H1 (cell line): ENCODE results near the gene YLPM1. TPM values are rescaled to one million over a fixed set of nuclear protein-coding genes. Genes with fewer than 3 reads are reported as not detected.

ENCODE experiments used
- CTCF ChIA-PET: fragments of 300-600 bp; sonication (Branson Sonifier 250); formaldehyde crosslinking; loops from one replicate; lab custom pipeline; 2021; ENCODE audit not compliant: partially characterized antibody; lab: Charles Lee
- POLR2A ChIA-PET: fragments of 300-600 bp; sonication (Branson Sonifier 250); formaldehyde crosslinking; loops from one replicate; lab custom pipeline; 2021; ENCODE audit warnings: inconsistent platforms; ENCODE audit not compliant: partially characterized antibody; lab: Charles Lee
- DNase-seq, 2 experiments: peaks; one replicate each; pipeline versions ENCODE4 v3.0.0 to v3.0.0-alpha.2; 2010 to 2022; ENCODE audit warnings: low spot score in 2 of 2, low read depth in 1 of 2, mixed read lengths in 1 of 2
- FAIRE-seq: peaks from 2 replicates; lab custom pipeline; 2011; peaks lifted over from hg19 to GRCh38; lab: Jason Lieb, UNC
- H2AFZ ChIP-seq: 2 replicates; pipeline ENCODE4 v1.8.1; 2012; ENCODE audit warnings: low read length, inconsistent platforms
- H2AK5ac ChIP-seq: 2 replicates; pipeline ENCODE4 v1.6.1; 2013; ENCODE audit warnings: low read depth, low read length
- H2BK120ac ChIP-seq: replicated peaks from 2 replicates; pipeline ENCODE3; 2013; ENCODE audit warnings: low read depth, low read length, inconsistent platforms
- H2BK12ac ChIP-seq: 2 replicates; pipeline ENCODE4 v1.6.1; 2013; ENCODE audit warnings: low read depth, low read length
- H2BK15ac ChIP-seq: 2 replicates; pipeline ENCODE4 v1.6.1; 2013; ENCODE audit warnings: low read length
- H2BK20ac ChIP-seq: 2 replicates; pipeline ENCODE4 v1.6.1; 2013; ENCODE audit warnings: low read length
- H2BK5ac ChIP-seq: 2 replicates; pipeline ENCODE4 v1.6.1; 2013; ENCODE audit warnings: low read depth, low read length
- H3K14ac ChIP-seq: 2 replicates; pipeline ENCODE4 v1.6.1; 2013; ENCODE audit warnings: inconsistent platforms; ENCODE audit not compliant: insufficient read length
- H3K18ac ChIP-seq: 2 replicates; pipeline ENCODE4 v1.6.1; 2013; ENCODE audit warnings: low read length; ENCODE audit errors: extremely low read depth
- H3K23ac ChIP-seq: 2 replicates; pipeline ENCODE4 v1.6.1; 2013; ENCODE audit warnings: inconsistent platforms; ENCODE audit not compliant: insufficient read length
- H3K23me2 ChIP-seq: 2 replicates; pipeline ENCODE4 v1.6.1; 2013; ENCODE audit warnings: low read depth, low read length
- H3K27ac ChIP-seq: 2 replicates; pipeline ENCODE4 v1.6.1; 2011; ENCODE audit warnings: low read depth, low read length, inconsistent platforms
- H3K27me3 ChIP-seq, 4 experiments: replicated peaks in 1 of 4; 1 replicate in 1 of 4; 2 replicates in 3 of 4; pipeline versions ENCODE4 v1.6.1 to v1.8.1; 2011 to 2013; ENCODE audit warnings: low read length in 3 of 4, mild to moderate bottlenecking in 3 of 4, inconsistent platforms in 2 of 4, mixed read lengths in 2 of 4, moderate library complexity in 1 of 4; ENCODE audit not compliant: control insufficient read depth in 3 of 4, insufficient read depth in 3 of 4; ENCODE audit errors: extremely low read depth in 1 of 4
- H3K36me3 ChIP-seq, 4 experiments: 2 replicates each; pipeline versions ENCODE4 v1.6.1 to v1.8.1; 2011 to 2013; ENCODE audit warnings: mild to moderate bottlenecking in 4 of 4, low read length in 3 of 4, moderate library complexity in 2 of 4, control low read depth in 1 of 4, inconsistent platforms in 1 of 4; ENCODE audit not compliant: insufficient read depth in 4 of 4, control insufficient read depth in 2 of 4
- H3K4ac ChIP-seq: replicated peaks from 2 replicates; pipeline ENCODE3; 2013; ENCODE audit warnings: low read length, low read depth, mixed read lengths, inconsistent platforms; ENCODE audit not compliant: insufficient read length
- H3K4me1 ChIP-seq, 4 experiments: replicated peaks in 1 of 4; 1 replicate in 1 of 4; 2 replicates in 3 of 4; pipeline versions ENCODE4 v1.6.1 to v1.8.1; 2011 to 2013; ENCODE audit warnings: low read length in 3 of 4, inconsistent platforms in 2 of 4, mixed read lengths in 1 of 4; ENCODE audit not compliant: insufficient read depth in 4 of 4, control insufficient read depth in 3 of 4
- H3K4me2 ChIP-seq, 2 experiments: 2 replicates each; pipeline versions ENCODE4 v1.6.1 to v1.8.1; 2011 to 2013; ENCODE audit warnings: low read depth in 2 of 2, low read length in 2 of 2, control low read depth in 1 of 2, inconsistent platforms in 1 of 2, mild to moderate bottlenecking in 1 of 2; ENCODE audit not compliant: insufficient read depth in 1 of 2
- H3K4me3 ChIP-seq, 4 experiments: fragments of 200-600, 300-600 bp in 1 of 4; sonication (generic), shearing (Covaris generic), sonication (Bioruptor Twin) in 1 of 4; 2 replicates each; pipeline versions ENCODE4 v1.5.1 to v1.8.1; 2011 to 2016; ENCODE audit warnings: low read length in 4 of 4, low read depth in 3 of 4, control low read depth in 2 of 4, inconsistent platforms in 2 of 4, mild to moderate bottlenecking in 2 of 4, mixed read lengths in 1 of 4, moderate library complexity in 1 of 4; ENCODE audit not compliant: insufficient read depth in 2 of 4; ENCODE audit errors: extremely low read depth in 1 of 4
- H3K56ac ChIP-seq: replicated peaks from 2 replicates; pipeline ENCODE3; 2013; ENCODE audit warnings: low read depth, mild to moderate bottlenecking, mixed read lengths, low read length, inconsistent platforms; ENCODE audit not compliant: insufficient read length
- H3K79me1 ChIP-seq: 2 replicates; pipeline ENCODE4 v1.6.1; 2013; ENCODE audit warnings: low read depth, low read length, control low read depth
- H3K79me2 ChIP-seq, 2 experiments: 2 replicates each; pipeline versions ENCODE4 v1.6.1 to v1.8.1; 2012 to 2013; ENCODE audit warnings: low read length in 2 of 2, mild to moderate bottlenecking in 2 of 2, inconsistent platforms in 1 of 2; ENCODE audit not compliant: insufficient read depth in 2 of 2, control insufficient read depth in 1 of 2
- H3K9ac ChIP-seq, 4 experiments: replicated peaks in 1 of 4; 1 replicate in 1 of 4; 2 replicates in 3 of 4; pipeline versions ENCODE4 v1.6.1 to v1.8.1; 2011 to 2013; ENCODE audit warnings: low read depth in 3 of 4, low read length in 3 of 4, control low read depth in 2 of 4, mild to moderate bottlenecking in 2 of 4, moderate library complexity in 2 of 4, inconsistent platforms in 1 of 4; ENCODE audit errors: extremely low read depth in 1 of 4
- H3K9me3 ChIP-seq, 2 experiments: 2 replicates each; pipeline versions ENCODE4 v1.6.1 to v1.8.1; 2012 to 2013; ENCODE audit warnings: mild to moderate bottlenecking in 2 of 2, moderate library complexity in 2 of 2, control low read depth in 1 of 2, inconsistent platforms in 1 of 2, low read depth in 1 of 2, low read length in 1 of 2, mixed read lengths in 1 of 2; ENCODE audit not compliant: insufficient read depth in 2 of 2
- H4K20me1 ChIP-seq, 2 experiments: replicated peaks in 1 of 2; 2 replicates each; pipeline versions ENCODE3 to v1.8.1; 2011 to 2013; ENCODE audit warnings: inconsistent platforms in 2 of 2, low read length in 2 of 2, mild to moderate bottlenecking in 1 of 2; ENCODE audit not compliant: insufficient read depth in 2 of 2, control insufficient read depth in 1 of 2
- H4K5ac ChIP-seq: 2 replicates; pipeline ENCODE4 v1.6.1; 2013; ENCODE audit warnings: low read length, low read depth, mixed read lengths, inconsistent platforms; ENCODE audit not compliant: insufficient read length
- H4K8ac ChIP-seq: 2 replicates; pipeline ENCODE4 v1.8.0; 2013; ENCODE audit warnings: mild to moderate bottlenecking, moderate library complexity, low read length, inconsistent platforms; ENCODE audit not compliant: insufficient read depth; ENCODE audit errors: extremely low read depth
- H4K91ac ChIP-seq: replicated peaks from 2 replicates; pipeline ENCODE3; 2013; ENCODE audit warnings: low read length, mixed read lengths, inconsistent platforms; ENCODE audit not compliant: insufficient read length
- ASH2L ChIP-seq: fragments of 200-600, 300-600 bp; sonication (generic); IDR thresholded peaks from one replicate; pipeline ENCODE4 v1.7.1; 2017; ENCODE audit warnings: low read length
- BCL11A ChIP-seq, 2 experiments: IDR thresholded peaks; one replicate each; pipeline ENCODE4 v1.6.1; 2011; ENCODE audit warnings: low read depth in 2 of 2, low read length in 2 of 2, mild to moderate bottlenecking in 2 of 2
- CTCF ChIP-seq, 3 experiments: IDR thresholded peaks; 1 replicate in 2 of 3; 2 replicates in 1 of 3; pipeline versions ENCODE4 v1.5.1 to v1.6.1; 2011; ENCODE audit warnings: low read length in 3 of 3, mild to moderate bottlenecking in 3 of 3, inconsistent platforms in 2 of 3, low read depth in 1 of 3, moderate library complexity in 1 of 3; ENCODE audit not compliant: insufficient read depth in 1 of 3; ENCODE audit errors: control extremely low read depth in 1 of 3
- E2F6 ChIP-seq: IDR thresholded peaks from 2 replicates; pipeline ENCODE4 v1.6.1; 2012; ENCODE audit warnings: inconsistent platforms
- GABPA ChIP-seq: IDR thresholded peaks from 2 replicates; pipeline ENCODE4 v1.6.1; 2011; ENCODE audit warnings: mild to moderate bottlenecking, low read length, moderate library complexity, borderline replicate concordance; ENCODE audit not compliant: insufficient read depth
- GTF2F1 ChIP-seq: IDR thresholded peaks from 2 replicates; pipeline ENCODE4 v1.6.1; 2012; ENCODE audit warnings: low read depth, low read length, improper control_type of control experiment, borderline replicate concordance
- POU5F1 ChIP-seq: IDR thresholded peaks from 2 replicates; pipeline ENCODE4 v1.6.1; 2011; ENCODE audit warnings: low read depth, mild to moderate bottlenecking, low read length, moderate library complexity
- RNF2 ChIP-seq: fragments of 200-900, 300-1000 bp; sonication (generic); IDR thresholded peaks from 2 replicates; pipeline ENCODE4 v1.7.1; 2016; ENCODE audit warnings: borderline replicate concordance, low read depth, mild to moderate bottlenecking, antibody characterized with exemption, low read length; ENCODE audit not compliant: poor library complexity, severe bottlenecking; ENCODE audit errors: missing control alignments
- SP4 ChIP-seq: IDR thresholded peaks from 2 replicates; pipeline ENCODE4 v1.6.1; 2012; ENCODE audit warnings: low read length, inconsistent platforms
- YY1 ChIP-seq: IDR thresholded peaks from 2 replicates; pipeline ENCODE4 v1.6.1; 2011; ENCODE audit warnings: low read depth, mild to moderate bottlenecking, low read length
- WGBS, 2 experiments: shearing (Covaris generic) in 1 of 2; methylation state at CpG; one replicate each; pipeline versions ENCODE4 v1.1.6 to v1.1.7; 2013 to 2015; ENCODE audit warnings: low lambda C conversion rate in 2 of 2, mixed read lengths in 2 of 2, inconsistent platforms in 1 of 2, low coverage in 1 of 2, missing lambda C conversion rate in 1 of 2; ENCODE audit not compliant: insufficient replicate concordance in 2 of 2, insufficient coverage in 1 of 2, insufficient read length in 1 of 2; ENCODE audit errors: extremely low coverage in 1 of 2, missing lambda C conversion rate in 1 of 2; 5-methylcytosine and 5-hydroxymethylcytosine counted together
- polyA plus RNA-seq, 7 experiments: library from polyadenylated mRNA; depleted of rRNA in 3 of 7; stranded (reverse) in 5 of 7; unstranded in 2 of 7; fragments of >200 nt in 5 of 7; fragments of 200-250 nt in 2 of 7; gene quantifications; 1 replicate in 5 of 7; 2 replicates in 1 of 7; 4 replicates in 1 of 7; pipeline versions ENCODE4 v1.2.1 to v1.2.3, GENCODE V29; 2011 to 2013; ENCODE audit warnings: missing spikeins in 2 of 7, mixed read lengths in 2 of 7
- total RNA-seq: library from RNA; stranded (reverse); fragmentation: NEBNext Ultra II Directional; extraction: Animal tissue kit (Norgen Biotek cat#: 25700); gene quantifications from 2 replicates; pipeline ENCODE4 v1.2.1, GENCODE V29; 2021

The YLPM1 gene
- total and polyA plus RNA-seq, 2 of the 8 experiments (the other 6 are each of a cell fraction or from before 2014, with no cell fraction given), result 13.5 to 71.7 TPM

DNA sequence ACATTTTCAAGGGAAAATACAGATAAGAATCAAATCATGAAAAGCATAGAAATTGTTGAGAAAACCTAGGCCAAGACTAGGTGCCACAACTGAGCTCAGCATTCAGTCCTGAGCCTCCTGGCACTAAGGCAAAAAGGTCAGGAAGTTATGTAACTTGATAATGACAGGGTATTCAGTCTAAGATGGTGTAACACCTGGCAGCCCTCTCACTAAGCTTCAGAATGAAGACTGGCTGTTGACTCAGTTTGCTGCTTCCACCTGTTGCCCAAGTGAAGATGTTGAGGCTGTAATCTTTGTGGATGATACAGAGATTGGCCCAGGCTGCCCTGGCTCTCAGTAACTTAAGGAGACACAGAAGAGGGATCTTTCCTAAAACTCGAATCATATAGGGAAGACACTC lies 93.2 kb downstream of the YLPM1 start:
- H3K23ac ChIP-seq, result no peak overlapping the region
- WGBS, 2 experiments, result 80% methylated on average over 1 of the region's 1 CpG; no CpG with 5 or more reads in 1 of the 2 experiments
- TF ChIP-seq RNF2 (no peak), YY1 (no peak), GTF2F1 (no peak), GABPA (no peak), SP4 (no peak), E2F6 (no peak), CTCF (IDR thresholded peaks at IDR 0.05; ENCODE audit: control extremely low read depth in 1 of 3, insufficient read depth in 1 of 3, low read depth in 1 of 3, low read length in 3 of 3) (no peak), BCL11A (IDR thresholded peaks at IDR 0.05; ENCODE audit: low read depth in 2 of 2, low read length in 2 of 2) (no peak), ASH2L (no peak), POU5F1 (no peak)

More for the DNA sequence above, 93.2 kb downstream of the YLPM1 start:
- Histone ChIP-seq H3K79me1 (no peaks in the 10 kb centered on the region), H3K27ac (no peak overlapping the region), H4K5ac (no peak overlapping the region), H3K23me2 (no peaks in the 10 kb centered on the region; the same call in 1 of the 2 replicates), H3K4me1 (0 out of 7 replicates have a peak, but pooled peaks cover 0 to 2% (median 0%) of the 10 kb centered on the region in 4 experiments), H4K20me1 (no peaks in the 10 kb centered on the region), H2BK12ac (no peak overlapping the region), H2BK15ac (no peak overlapping the region), H2AFZ (no peak overlapping the region), H3K4me3 (no peak overlapping the region), H3K18ac (no peak overlapping the region), H4K91ac (no peak overlapping the region), H3K4ac (no peak overlapping the region), H3K27me3 (no peaks in the 10 kb centered on the region), H3K9ac (no peak overlapping the region), H3K9me3 (no peaks in the 10 kb centered on the region), H3K14ac (no peak overlapping the region), H3K4me2 (no peak overlapping the region), H3K56ac (no peak overlapping the region), H2BK120ac (no peak overlapping the region), H3K36me3 (no peaks in the 10 kb centered on the region), H2BK5ac (no peak overlapping the region), H3K79me2 (no peaks in the 10 kb centered on the region), H2AK5ac (no peak overlapping the region), H4K8ac (no peak overlapping the region), H2BK20ac (no peak overlapping the region)
- ChIA-PET CTCF (interaction anchor here (0.6 to 18.3 kb wide), 9 partner anchors 8 to 442 kb away, joined by 3 to 509 read pairs (median 5); partner anchors contain the start of genes DLST and PROX2), POLR2A (interaction anchor here (0.8 to 8.6 kb wide), 3 partner anchors 16 to 49 kb away, joined by 3 to 80 read pairs (median 7); partner anchors contain the start of gene DLST)
- no peak for FAIRE-seq
- no peak for DNase-seq
